ENCODE data around the gene TELO2.

Gene TELO2

GRCh38 chr16:1492923-1493745 lies at the start of gene TELO2:
TSS of gene TELO2 (plus strand) at chr16:1493360. CDS start at chr16:1494282, 922 bp downstream.
- DNase-seq = peak in 1 of 2 experiments; percentile 35

- no peak for DNase-seq
Observed at GRCh38 chr16:1443403-1443973, 49.7 kb upstream of the TELO2 start.

- no peak for DNase-seq
Observed at GRCh38 chr16:1443980-1444729, 49.0 kb upstream of the TELO2 start, which contains the start of gene CCDC154. TSS of gene CCDC154 (minus strand) at chr16:1444556. CDS start at chr16:1444322, 234 bp downstream.

GRCh38 chr16:1444730-1445517 lies 48.2 kb upstream of the TELO2 start:
- DNase-seq = no peak

- DNase-seq = no peak
Observed at GRCh38 chr16:1445518-1446203, 47.5 kb upstream of the TELO2 start.

GRCh38 chr16:1446296-1447080 lies 46.7 kb upstream of the TELO2 start:
- DNase-seq = no peak

GRCh38 chr16:1447965-1448364 lies 45.2 kb upstream of the TELO2 start:
- DNase-seq = no peak

- DNase-seq = no peak
Observed at GRCh38 chr16:1448536-1449116, 44.5 kb upstream of the TELO2 start.

GRCh38 chr16:1449201-1449788 lies 43.9 kb upstream of the TELO2 start:
- no peak for DNase-seq

GRCh38 chr16:1450218-1450617 lies 42.9 kb upstream of the TELO2 start:
- DNase-seq = no peak

GRCh38 chr16:1450841-1451240 lies 42.3 kb upstream of the TELO2 start:
- DNase-seq = no peak

GRCh38 chr16:1451702-1452392 lies 41.3 kb upstream of the TELO2 start:
- DNase-seq = no peak

GRCh38 chr16:1452530-1452929 lies 40.6 kb upstream of the TELO2 start:
- DNase-seq = no peak

- no peak for DNase-seq
Observed at GRCh38 chr16:1453316-1453715, 39.8 kb upstream of the TELO2 start.

GRCh38 chr16:1454561-1454960 lies 38.6 kb upstream of the TELO2 start:
- DNase-seq = no peak

GRCh38 chr16:1455190-1456171 lies 37.7 kb upstream of the TELO2 start:
- DNase-seq = no peak

GRCh38 chr16:1456951-1457350 lies 36.2 kb upstream of the TELO2 start:
- DNase-seq = no peak

GRCh38 chr16:1457489-1458245 lies 35.5 kb upstream of the TELO2 start:
- no peak for DNase-seq
